Activated gamma-delta T cell treated with anti-CD3 and anti-CD28 coated beads, Interleukin-2, amount 50 U/mL, for 16 hours (primary cell): Measurements from ENCODE around the gene GMIP.

Experiments
- DNase-seq: peaks from one replicate; pipeline ENCODE4 v3.0.0-alpha.2; 2020; ENCODE audit warnings: low read depth

The GMIP gene

DNA sequence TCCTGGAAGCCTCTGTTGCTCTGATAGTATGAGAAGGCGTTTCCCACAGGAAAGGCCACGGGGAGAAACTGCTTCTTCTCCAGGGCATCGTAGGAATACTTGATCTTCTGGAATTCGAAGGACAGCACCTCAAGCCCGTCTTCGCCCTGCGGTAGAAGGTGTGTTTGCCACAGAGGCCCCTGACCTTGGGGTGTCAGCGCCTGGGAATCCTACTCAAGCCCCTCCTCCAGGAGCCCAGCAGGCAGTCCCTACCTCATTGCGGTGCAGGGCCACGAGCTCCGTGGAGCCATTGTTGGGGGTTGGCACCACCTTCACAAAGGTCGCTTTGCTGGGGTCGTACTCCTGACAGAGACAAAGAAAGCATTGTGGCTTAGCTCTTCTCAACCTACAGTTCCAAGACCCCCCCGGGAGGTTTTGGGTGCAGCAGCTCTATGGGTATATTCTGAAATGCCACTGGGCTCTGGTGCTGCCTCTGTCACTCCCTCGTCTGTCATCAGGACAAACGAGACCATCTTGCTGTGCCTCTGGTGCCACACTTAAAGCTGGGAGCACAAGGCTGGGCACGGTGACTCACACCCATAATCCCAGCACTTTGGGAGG lies 16.3 kb upstream of the GMIP start:
- no peak for DNase-seq

DNA sequence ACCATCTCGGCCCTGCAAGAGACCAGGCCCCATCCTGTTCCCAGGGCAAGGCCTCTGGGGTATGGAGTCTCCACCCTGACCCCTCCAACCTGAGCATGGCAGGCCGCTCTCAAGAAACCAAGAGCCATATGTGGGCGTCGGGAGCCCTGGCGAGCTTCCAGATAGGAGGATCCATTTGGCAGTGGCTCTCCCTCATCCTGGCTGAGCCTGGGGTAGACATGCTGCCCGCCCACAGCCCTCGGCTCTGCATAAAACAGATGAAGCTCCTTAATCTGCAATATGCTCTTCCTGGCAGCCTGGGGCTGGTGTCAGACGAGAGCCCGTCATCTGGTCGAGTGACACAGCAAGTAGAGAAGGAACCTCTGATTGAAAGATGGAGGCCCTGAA lies 13.9 kb upstream of the GMIP start:
- DNase-seq = no peak

DNA sequence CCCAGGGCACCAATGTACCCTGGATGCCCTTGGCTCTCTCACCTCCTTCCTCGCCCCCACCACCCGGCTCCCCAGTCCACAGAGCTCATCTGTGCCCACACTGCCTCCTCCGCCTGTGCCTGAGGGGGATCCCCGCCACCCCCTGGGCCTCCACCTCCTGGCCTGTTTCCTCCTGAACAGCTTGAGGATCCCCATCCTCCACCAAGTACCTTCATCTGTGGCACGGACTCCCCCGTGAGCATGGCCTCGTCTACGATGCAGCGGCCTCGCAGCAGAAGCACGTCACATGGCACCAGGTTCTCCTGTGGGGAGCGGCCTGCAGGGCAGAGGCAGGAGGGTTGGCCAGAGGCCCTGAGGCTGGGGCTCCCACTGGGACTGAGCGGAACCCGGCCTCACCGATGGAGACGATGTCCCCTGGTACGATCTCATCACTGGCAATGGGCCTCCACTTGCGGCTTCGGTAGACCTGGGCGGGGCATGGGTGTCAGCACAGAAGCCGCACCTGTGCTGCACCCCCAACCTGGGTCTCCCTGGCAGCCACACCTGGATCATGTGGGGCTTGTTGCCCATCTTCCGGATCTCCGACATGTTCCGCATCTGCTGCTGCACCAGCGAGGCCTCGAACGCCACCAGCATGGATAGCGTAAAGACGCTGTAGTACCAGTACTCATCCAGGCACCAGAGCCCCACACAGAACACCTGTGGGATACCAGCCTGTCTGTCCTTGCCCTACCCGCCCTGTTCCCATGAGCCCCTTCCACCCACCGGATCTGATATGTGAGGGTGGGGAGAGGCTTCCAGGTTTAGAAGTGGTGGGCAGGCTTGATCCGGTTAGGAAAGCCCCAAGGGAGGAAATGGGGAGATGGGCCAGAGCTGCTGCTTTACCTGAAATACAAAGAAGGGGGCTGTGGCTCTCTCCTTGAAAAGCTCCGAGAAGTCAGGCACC lies 13.3 kb upstream of the GMIP start:
- DNase-seq = no peak

DNA sequence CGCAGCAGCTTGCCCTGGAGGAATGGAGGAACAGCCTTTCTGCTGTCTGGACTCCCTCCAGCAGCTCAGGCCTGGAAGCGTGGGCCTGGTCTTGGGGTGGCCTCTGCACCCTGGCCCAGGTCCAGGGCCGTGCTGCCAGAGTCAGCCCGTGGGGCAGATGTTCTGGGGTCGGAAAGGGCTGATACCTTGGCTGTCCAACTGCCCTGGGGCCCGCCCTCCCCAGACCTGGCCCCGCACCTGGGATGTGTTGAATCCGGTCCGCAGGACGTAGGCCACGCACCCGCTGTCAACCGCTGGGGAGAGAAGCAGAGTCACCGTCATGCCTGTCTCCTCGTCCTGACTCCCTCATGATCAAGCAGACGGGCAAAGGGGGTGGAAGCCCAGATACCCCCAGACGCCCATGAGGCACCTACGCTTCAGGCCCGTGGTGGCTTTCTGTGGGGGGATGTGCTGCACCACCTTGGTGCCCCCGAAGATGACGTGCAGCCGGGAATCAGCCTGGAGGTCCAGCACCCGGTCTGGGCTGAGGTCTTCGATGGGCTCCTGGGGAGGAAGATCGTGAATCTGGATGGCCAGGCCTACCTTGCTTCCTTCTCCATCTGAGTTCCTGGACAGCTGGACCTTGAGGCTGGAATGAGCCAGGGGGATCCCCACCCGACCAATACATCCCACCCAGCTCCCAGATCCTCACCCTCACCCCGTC lies 12.3 kb upstream of the GMIP start:
- no peak for DNase-seq

DNA sequence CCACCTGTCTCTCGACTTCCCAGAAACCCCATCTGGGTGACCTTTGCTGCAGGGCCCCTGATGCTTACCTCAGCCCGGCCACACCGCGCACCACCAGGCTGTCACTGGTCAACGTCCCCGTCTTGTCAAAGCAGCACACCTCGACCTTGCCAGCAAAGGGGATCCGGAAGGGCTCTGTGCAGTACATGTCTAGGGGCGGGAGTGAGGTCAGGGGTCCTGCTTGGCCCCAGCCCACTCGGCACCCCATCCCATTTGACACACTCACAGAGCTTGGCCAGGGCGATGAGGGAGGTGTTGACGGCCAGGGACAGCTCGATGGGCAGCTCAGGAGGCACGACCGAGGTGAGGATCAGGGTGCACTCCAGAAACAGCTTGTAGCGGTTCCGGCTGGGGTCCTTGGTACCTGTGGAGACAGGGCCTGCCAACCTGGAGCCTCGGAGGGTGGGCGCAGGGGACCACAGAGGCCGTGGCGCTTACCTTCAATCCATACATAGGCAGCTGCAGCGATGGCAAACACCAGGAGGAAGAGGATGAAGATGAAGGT lies 11.7 kb upstream of the GMIP start:
- no peak for DNase-seq

DNA sequence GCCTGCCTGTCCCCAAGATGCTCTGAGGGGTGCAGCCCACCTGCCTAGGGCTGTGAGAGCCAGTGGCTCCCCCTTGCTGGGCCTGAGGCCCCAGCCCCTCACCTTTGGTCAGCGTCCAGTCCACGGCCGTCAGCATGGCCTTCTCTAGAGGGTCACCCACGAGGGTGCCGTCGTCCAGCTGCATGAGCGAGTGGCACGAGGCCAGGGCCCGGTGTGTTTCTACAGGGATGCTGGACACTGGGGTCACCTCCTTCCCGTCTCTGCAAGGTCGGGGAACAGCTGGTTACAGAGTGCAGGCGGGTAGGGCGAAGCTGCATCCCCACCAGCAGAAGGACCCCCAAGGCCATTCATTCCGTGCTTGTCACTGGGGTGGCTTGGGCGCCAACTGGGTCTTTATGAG lies 11.0 kb upstream of the GMIP start:
- DNase-seq = no peak

DNA sequence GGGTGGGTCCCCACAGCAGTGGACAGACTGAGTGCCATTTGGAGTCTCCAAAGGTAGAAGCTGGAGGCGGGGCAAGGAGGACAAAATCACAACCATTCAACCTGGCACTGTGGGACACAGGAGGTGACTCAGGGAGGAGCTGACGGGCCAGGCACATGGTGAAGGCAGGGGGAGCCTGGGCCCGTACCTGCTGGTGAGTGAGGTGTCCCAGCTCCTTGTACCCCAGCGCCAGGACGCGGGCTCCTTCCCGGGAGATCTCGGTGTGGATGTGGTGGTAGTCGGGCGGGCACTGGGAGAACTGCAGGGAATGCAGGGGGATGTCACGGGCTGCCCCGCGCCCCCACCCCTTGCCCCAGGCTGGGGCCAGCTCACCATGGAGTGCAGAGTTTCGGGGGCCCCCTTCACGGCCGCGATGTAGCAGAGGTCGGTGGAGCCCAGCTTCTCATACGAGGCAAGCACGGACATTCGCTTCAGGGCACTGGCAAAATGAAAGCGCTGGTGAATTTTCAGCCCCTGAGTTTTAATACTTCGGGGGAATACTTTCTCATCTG lies 10.2 kb upstream of the GMIP start:
- DNase-seq = no peak

DNA sequence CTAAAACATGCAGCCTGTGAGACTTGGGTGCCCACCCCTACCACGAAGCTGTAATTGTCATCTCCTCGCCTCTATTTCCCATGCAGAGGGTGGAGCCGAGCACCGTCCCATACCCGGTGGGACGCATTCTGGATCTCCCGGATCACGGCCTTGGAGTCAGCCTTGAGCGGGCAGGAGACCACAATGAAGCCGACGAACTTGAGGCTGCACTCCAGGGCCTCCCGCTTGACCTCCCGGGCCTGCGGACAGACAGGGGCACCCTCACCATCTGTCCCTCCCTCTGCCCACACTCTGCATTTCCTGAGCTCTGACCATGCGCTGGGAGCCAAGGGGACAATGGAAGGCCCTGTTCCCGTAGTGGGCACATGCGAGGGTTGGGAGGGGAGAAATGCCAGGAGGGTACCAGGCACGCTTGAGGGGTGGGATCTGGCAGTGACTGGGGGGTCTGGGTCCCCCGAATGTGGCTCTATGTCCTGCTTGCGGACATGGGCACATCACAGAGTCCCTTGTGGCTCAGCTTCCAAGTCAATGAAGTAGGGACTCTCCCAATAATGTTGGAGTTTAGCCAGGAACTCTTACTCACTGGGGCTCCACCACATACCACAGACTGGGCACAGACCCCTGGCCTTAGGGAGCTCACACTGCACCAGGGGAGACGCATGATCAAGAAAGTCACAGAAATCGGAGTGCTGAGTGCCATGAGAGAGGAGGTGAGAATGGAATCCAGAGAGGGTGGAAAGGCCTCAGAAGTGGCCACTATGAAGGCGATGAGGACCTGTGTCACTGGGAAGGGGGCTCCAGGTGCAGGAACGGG lies 9.2 kb upstream of the GMIP start:
- DNase-seq = no peak

DNA sequence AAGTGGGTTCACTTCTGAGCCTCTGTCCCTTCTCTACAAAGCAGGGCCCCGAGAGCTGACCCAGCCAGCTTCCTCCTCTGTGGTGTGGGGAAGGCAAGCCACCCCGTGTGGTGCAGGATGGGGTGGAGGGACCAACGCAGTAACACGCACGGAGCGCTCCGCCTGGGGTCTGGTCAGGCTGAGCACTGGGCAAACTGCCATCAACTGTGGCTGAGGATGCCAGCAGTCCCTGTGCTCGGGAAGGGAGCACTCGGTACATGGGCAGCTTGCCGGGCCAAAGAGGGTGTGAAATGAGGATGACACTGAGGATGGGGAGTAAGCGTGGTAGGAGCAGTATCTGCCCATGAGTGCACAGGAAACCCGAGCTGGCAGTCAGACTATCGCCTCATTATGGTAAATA lies 7.6 kb upstream of the GMIP start:
- no peak for DNase-seq

DNA sequence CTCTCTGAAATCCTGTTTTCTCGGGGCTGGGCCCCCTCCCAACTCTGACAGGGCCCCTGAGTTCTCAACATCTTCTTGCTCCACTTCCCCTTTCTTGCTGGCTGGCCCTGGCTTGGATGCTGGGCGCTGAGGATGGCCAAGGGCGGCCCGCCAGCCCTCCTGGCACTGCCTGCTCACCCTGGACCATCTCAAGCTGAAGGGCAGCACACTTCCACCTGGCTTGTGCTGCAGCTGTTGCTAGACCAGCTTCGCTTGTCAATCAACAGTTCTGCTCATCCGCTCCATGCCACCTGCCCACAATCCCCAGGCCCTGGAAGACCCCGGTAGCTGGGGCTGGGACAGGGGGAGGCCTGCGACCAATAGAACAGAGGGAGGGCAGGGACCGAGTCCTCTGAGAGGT lies 6.9 kb upstream of the GMIP start:
- DNase-seq = no peak

DNA sequence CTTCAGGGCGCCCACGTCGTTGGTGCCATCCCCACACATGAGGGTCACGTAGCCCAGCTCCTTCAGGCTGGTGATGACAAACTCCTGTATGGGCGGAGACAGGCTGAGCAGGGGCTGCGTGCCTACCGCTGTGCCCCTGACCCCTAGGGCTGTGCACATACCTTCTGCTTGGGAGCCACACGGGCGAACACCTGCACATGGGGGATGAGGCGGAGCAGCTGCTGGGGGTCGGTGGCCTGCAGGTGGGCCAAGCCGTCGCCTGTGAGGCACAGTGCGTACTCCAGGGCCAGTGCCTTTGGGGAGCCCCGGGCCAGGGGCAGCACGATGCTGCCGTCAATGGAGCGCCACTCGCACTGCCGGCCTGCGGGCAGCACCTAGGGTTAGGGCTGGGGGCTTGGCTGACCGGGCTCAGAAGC lies 6.1 kb upstream of the GMIP start:
- DNase-seq = no peak

DNA sequence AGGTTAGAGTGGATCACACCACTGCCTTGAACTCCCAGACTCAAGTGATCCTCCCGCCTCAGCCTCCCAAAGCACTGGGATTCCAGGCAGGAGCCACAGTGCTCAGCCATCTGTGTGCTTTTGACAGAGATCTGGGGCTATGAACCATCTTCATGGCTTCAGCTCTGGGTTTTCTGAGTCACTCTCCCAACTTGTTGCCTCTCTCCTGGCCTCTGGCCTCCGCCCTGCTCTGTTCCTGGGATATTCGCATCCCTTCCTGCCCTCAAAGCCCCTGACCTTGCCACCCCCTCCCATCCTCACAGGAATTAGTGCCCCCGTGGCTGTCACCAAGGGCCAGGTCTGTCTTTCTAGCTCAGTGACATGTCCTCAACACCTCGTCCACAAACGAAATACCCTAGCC lies 5.7 kb upstream of the GMIP start:
- DNase-seq = no peak

DNA sequence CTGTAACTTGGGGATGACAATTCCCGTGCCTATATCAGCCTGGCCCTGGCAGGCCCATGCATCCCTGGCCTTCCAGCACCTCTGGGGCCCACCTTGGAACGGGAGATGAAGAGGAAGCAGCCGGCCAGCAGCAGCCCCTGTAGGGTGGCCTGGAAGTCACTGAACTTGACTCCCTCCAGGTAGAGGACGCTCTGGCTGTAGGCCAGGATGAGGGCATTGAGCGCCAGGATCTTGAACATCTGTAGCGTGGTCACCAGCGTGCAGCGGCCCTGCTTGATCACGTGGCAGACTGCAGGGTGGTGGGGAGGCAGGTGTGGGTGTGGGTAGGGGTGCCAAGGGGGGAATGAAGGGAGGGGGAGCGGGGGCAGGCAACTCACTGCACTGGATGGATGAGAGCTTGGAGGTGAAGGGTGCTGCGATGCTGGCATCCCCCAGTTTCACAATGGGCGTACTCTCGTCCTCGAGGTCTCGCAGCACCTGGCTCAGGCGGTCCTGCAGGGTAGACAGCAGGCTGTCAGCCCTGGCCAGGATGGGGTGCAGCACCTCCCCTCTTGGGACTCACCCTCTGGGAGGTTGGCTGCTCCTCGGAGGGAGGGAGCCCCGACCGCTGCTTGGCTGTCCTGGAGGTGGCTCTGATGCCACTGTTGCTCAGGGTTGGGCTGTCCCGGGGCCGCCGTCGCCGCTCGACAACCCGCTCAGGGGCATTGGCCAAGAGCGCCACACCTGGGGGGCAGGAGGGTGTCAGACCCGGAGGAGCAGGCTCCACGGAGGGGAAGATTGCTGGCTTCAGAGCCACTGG lies 3.8 kb upstream of the GMIP start:
- no peak for DNase-seq

DNA sequence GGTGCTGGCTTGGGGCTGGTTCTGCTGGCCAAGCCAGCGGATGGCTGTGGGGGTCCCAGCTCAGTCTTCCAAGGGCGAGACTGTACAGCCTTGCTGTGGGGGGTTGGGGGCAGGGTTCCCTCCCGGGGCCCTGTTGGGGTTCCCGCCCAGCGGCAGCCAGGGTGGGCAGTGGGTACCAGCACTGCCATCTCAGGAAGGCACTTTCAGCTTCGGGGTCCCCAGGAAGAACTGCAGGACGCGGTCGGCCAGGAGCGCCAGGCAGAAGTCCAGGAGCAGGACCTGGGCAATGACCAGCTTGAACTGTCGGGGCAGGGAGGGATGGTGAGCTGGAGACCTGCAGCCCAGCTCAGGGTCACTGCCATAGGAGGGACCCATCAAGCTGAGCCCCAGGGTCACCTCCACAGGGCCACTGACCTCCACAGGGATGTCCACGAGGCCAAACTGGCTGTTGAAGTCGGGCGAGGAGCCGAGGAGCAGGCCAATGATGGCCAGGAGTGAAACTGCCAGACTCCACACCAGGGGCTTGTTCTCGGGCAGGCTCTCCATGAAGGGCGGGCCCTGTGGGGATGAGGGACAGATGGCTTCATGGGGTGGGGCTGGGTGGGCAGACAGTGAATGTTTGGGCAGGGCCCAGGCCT lies 1.9 kb upstream of the GMIP start:
- no peak for DNase-seq

DNA sequence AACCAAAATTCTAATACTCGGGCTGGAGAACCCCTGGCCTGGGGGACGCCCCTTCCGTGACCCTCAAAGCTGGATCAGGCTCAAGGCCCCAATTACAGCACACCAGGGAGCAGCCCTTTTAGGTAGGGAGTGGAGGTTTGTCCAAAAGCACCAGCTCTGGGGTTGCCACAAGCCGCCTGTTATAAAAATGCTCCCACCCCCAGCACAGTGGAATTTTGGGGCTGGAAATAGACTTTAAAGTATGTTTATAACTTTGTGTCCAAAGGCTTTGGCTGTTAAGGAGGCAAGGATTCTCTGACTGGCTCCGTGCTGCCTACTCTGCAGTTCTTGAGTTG lies 564 bp upstream of the GMIP start:
- DNase-seq = no peak

DNA sequence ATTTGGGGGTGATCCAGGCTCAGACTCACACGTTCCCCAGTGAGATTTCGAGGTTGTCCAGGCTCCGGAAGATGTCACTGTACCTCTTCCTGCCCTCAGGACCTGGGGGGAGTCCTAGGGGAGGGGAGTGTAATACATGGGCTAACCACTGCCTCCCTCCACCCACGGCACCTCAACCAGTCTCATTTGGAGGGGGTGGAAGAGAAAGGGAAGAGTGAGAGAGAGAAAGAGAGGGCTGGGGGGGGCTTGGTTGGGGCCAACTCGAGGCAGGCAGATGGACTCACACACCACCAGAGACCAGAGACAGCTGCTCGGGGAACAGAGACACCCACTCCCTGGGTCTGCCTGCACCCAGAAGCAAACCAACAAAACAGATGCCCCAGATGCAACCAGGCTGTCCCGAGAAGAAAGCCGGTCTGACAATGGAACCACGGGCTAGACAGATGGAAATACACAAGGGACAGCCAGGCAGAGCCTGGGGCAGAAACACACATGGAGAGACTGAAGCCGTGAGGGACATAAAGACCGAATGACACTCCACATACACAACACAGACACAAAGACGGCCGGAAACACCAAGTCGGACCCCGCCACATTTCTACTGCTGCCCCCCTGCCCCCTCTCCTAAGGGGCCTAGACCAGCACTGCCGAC lies 825 bp downstream of the GMIP start:
- peak; percentile 42 for DNase-seq

DNA sequence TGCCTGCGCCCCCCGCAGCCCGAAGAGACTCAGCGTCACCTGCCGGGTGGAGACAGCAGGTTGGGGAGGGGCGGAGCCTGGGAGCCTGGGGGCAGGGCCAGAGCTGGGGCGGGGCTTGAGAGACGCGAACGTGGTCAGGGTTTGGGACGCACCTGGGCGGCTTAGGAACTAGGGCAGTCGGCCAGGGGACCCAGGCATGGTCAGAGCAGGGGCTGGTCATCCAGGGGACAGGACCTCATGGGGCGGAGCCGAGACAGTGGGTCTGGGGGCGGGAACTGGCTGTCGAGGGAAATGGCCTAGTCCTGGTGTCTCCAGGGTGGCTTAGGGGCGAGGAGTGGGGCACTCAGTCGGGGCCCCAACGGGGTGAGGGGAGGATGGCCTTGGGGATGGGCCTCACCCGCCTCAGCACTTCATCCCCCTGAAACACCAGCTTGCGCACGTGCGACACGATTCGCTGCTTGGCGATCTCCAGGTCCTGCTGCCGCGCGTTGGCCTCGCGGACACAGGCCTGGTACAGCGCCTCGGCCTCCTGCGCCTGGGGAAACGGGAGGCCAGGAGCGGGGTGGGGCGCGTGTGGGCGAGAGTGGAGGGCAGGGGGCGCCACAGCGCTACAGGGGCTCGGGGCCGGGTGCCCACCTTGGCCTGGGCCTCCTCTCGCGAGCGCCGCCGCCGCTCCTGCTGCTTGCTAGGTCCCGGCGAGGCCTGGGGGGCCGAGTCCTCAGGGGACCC lies 5.8 kb downstream of the GMIP start:
- no peak for DNase-seq

DNA sequence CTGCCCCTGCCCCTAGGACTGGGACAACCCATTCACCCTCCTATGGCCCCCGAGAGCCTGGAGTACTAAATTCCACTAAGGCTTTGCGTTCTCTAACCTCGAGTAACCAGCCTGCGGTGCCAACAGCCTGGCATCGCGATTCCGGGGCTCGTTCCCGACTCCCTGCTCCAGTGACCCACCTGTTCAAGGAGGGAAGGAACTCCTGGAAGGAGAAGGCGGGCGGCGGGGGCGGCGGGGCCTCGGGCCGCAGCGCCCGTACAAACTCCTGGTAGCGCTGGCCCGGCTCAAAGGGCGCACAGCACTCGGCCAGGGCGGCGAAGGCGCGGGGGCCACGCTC lies 6.3 kb downstream of the GMIP start:
- no peak for DNase-seq

DNA sequence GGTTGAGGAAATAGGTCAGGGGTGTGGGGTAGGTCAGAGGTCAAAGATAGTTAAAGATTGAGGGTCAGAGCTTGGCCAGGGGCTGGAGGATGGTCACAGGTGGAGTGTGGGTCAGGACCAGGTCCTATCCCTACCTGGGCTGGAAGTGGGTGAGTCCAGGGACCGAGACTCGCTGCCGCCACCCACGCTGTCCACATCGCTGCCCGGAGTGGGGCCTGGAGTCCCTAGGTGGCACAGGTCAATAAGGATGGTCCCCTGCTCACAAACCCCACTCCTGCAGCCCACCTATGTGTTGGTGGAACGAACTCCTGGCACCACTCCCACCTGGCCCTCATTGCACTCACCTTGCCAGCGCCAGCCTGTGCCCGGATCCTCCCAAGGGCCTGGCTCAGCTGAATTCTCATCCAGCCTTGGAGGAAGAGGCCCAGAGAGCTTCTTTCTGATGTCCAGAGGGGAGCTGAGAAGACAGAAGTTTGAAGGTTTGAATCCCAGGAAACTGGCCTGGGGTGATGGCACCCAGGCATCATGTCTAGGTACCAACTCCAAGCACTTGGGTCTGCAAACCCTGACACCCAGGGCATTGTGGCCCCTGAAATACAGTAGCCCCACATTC lies 6.8 kb downstream of the GMIP start:
- no peak for DNase-seq
